ENCODE results near the gene LCOR.
"Not testable (repeated sequence)": the region's sequence is repeated elsewhere in the genome, so short reads cannot be mapped to it uniquely, and the experiment has no call there.

Gene LCOR

DNA sequence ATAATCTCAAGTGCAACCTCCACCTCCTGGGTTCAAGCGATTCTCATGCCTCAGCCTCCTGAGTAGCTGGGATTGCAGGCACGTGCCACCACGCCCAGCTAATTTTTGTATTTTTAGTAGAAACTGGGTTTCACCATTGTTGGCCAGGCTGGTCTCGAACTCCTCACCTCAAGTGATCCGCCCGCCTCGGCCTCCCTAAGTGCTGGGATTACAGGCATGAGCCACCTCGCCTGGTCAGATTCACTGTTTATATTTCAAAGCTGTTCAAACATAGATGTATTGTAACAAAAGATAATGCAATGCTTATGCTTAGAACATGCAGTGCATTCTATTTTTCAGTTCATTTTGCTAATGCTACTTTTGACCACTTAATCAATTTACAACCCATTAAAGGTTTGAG lies 111.1 kb downstream of the LCOR start:
- not testable (repeated sequence) for DNase-seq (ENCODE audit: low spot score)

- no peak for DNase-seq (ENCODE audit: low spot score)
These were observed 114.9 kb downstream of the LCOR start for GRCh38 chr10:96947036-96947435.

DNA sequence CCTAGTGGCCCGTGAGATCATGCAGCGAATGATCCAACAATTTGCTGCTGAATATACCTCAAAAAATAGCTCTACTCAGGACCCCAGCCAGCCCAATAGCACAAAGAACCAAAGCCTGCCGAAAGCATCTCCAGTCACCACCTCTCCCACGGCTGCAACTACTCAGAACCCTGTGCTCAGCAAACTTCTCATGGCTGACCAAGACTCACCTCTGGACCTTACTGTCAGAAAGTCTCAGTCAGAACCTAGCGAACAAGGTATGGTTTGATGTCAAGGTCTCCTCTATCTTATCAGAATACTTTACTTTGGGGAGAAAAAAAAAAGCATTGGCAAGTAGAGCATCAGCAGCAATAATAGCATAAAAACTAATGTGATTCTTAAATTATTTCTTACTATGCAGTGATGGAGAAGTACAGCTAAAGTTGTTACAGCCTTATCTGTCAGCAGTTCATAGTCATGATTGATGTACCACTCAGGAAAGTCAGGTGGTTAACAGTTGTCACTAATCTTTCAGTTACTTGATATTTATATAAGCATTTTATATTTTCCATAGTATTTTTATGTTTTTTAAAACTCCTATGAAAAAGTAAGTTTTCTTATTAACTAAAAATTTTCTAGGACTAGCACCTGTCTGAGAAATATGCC lies 117.1 kb downstream of the LCOR start:
- DNase-seq (ENCODE audit: low spot score): no peak

- DNase-seq (ENCODE audit: low spot score): no peak
These were observed 119.9 kb downstream of the LCOR start for GRCh38 chr10:96951954-96952353.

DNA sequence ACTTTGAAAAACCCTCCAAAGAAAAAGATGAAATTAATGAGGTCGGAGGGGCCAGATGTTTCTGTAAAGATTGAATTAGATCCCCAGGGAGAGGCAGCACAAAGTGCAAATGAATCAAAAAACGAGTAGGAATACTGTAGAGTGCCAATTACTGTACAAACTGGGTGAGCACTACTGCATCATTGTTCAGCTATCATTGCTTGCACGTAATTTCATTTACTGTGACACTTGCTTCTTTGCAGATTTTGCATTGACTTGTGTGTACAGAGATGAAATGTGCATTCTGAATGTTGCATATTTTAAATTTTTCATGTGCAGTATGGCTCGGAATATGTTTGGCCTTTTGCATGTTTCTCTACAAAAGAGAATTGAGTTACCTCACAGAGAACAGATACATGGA lies 123.7 kb downstream of the LCOR start:
- DNase-seq (ENCODE audit: low spot score): no peak

DNA sequence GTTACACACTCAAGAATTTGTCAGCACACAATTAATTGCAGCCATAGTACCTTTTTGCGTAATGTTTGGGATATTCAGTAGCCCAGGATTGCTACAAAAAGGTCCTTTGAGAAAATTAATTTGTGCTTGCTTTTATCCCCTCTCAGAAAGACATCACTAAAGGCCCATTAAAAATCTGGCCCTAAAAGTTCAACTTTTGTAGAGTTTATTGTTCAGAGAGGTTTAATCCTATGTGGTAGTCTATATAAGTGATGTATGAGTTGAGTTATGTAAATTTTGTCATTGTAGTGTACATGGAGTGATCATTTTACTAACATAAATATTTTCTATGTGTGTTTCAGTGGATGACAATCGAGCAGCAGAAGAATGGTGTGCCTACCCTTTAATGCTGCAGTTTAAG lies 126.0 kb downstream of the LCOR start:
- DNase-seq (ENCODE audit: low spot score): no peak

DNA sequence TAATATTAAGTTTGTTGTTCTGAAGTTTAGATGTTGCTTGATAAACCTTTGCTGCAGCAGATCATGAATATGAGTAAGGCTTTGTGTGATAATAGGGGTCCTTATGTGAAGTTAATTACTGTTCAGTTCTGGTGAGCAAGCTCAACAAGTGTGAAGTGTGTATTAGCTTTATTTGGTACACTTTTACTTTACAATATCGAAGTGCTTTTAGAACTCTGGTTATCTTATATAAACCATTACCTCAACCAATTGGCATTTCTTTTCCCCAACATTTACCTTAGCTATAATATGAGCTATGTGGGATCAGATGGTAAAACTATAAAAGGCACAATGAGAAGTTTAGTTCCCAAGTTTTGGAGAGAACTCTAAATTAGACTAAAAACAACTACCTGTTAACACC lies 127.6 kb downstream of the LCOR start:
- no peak for DNase-seq (ENCODE audit: low spot score)

DNA sequence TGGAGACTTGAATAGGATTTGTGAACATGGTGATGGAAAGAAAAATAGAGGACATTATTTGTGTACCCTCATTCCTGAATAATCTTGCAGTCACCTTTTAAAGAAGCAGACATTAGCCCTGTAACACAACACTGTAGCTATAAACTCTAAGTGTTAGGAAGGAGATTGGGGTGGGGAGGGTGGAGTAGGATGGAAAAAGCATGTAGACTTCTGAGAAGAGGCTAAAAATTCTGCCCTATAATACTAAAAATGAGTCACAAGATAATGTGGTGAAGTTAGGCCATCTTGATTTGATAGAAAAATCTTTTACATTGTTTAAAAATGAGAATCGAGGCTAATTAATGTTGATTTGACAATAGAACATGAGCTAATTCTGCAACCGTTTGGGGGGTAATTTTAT lies 128.8 kb downstream of the LCOR start:
- DNase-seq (ENCODE audit: low spot score): no peak

GRCh38 chr10:96964131-96964530 lies 132.0 kb downstream of the LCOR start:
- DNase-seq (ENCODE audit: low spot score): peak; percentile 26

- DNase-seq (ENCODE audit: low spot score): no peak
These were observed 135.7 kb downstream of the LCOR start for GRCh38 chr10:96967847-96968246.

DNA sequence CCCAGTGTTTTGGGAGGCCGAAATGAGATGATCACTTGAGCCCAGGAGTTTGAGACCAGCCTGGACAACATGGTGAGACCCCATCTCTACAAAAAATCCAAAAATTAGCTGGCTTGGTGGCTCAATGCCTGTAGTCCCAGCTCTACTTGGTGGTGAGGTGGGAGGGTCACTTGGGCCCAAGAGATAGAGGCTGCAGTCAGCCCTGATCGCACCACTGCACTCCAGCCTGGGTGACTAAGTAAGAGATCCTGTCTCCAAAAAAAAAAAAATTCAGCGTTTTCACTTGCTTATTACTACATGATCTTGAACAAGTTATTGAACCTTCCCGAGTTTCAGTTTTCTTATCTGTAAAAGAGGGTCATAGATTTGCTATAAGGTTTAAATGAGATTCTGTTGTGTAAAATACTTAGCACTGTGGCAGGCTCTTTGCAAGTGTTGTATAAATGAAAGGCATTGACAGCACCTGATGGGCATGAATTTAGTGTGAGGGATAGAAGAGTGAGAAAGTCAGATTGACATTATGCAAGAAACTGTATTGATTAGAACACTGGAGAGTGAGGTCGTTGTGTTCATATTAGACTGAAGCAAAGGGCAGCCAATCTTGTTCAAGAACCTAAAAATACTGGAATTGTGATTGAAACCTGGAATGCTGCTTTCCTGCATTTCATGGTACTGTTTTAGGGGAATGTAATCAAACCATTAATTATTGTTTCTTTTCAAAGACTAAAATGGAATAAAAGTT lies 136.8 kb downstream of the LCOR start:
- no peak for DNase-seq (ENCODE audit: low spot score)

DNA sequence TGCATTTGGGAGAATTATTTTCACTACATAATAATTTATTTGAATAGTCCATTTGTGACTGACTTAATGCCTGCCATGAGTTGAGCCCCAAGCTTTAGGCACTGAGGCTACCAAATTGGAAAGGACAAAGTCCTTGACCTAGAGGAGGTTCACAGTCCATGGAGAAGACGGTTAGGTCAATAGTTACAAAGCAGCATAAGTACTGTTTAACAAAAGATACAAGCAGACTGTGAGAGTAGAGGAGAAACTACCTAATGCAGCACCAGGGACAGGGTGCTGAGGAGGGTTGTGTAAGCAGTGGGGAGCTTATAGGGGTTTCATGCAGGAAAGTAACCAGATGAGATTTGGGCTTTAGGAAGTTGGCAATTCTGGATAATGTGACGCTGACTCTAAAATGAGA lies 139.2 kb downstream of the LCOR start:
- DNase-seq (ENCODE audit: low spot score): no peak

GRCh38 chr10:96972264-96972663 lies 140.2 kb downstream of the LCOR start:
- no peak for DNase-seq (ENCODE audit: low spot score)

DNA sequence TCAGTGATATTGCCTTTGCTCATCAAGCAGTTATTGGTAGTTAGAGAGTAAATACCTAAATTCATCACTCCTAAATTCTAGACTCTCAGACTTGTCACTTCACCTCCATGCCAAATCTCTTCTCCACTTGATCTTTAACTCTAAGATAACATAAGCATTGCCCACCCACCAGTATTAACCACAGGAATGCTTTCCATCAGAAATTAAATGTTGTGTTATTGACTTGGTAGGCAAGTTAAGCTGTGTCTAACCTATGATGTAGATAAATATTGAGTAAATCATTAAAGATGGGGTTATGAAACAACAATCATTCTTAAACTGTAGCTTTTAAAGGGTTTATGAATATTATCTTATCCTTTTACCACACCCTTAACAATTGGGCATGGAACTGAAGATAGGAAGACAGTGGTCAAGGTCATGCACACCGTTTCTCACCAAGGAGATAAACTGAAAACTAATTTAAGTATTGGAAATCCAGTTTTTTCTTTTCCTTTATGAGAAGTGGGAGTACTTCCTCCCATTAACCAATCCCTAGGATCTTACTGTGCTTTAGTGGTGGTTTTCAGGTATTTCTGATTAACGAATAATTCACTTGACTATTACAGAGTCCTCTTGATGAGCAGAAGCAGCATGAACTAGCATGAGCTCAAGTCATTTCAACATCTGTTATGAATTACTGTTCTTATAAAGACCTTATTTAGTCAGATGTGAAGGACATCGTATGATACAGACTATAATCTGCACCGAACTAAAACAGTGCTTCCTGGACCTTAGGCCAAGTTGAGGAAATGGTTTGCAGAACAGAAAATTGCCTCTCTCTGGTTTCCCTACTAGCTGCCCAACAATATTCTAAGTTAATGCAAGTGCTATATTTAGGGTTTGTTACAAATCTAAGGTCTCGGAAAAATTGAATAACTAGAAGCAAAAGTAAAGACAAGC lies 142.0 kb downstream of the LCOR start:
- no peak for DNase-seq (ENCODE audit: low spot score)

DNA sequence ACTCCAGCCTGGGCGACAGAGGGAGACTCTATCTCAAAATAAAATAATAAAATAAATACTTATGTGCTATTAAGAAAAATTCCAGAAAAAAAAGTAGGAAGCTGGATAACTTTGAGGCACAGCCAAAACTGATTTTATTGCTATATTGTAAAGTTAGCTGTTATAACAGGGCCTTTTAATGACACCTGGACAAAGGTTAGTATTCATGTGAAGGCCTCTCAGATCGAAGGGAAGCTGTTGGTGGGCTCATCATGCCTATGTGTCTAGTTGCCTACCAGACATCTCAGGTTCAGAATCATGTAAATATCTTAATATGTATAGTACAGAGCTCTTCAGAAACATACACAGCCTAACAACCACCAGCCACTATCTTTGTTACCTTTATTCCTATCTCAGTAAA lies 143.0 kb downstream of the LCOR start:
- DNase-seq (ENCODE audit: low spot score): no peak

DNA sequence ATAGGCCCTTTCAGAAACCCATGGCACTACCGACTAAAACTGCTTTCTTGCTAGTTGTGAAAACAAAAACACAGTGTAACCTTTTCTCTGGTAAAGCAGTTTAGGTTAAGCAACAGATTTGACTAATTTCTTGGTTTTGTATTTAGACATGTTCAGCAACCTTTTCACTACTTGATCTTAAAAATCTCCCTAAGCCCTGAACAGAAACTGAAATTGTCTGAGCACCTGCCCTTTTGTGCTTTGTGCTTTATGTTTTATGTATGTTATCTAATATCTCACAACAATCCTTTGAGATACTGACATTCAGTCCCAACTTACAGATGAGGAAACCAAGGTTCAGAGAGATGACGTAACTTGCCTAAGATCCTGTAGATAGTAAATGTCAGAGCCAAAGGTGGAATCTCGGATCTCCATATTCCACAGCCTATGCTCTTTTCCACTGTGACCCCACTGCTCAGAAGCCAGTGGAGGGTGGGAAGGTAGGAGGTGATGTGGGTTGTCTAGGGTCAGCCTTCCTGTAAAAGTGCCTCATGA lies 146.6 kb downstream of the LCOR start:
- no peak for DNase-seq (ENCODE audit: low spot score)

DNA sequence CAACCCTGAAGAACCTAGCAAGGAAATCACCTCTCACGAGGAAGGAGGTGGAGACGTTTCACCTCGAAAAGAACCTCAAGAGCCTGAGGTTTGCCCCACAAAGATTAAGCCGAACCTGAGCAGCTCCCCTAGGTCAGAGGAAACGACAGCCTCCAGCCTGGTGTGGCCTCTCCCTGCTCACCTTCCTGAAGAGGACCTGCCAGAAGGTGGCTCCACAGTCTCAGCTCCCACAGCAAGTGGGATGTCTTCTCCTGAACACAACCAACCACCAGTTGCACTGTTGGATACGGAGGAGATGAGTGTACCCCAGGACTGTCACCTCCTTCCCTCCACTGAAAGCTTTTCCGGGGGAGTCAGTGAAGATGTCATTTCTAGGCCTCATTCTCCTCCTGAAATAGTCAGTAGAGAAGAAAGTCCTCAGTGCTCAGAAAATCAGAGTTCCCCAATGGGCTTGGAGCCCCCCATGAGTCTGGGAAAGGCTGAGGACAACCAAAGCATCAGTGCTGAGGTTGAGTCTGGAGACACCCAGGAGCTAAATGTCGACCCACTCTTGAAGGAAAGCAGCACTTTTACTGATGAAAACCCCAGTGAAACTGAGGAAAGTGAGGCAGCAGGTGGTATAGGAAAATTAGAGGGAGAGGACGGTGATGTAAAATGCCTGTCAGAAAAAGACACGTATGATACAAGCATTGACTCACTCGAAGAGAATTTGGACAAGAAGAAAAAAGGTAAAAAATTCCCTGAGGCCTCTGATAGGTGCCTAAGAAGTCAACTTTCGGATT lies 150.2 kb downstream of the LCOR start:
- no peak for DNase-seq (ENCODE audit: low spot score)

- peak; percentile 9 for DNase-seq (ENCODE audit: low spot score)
These were observed 152.5 kb downstream of the LCOR start for GRCh38 chr10:96984541-96985131.

DNA sequence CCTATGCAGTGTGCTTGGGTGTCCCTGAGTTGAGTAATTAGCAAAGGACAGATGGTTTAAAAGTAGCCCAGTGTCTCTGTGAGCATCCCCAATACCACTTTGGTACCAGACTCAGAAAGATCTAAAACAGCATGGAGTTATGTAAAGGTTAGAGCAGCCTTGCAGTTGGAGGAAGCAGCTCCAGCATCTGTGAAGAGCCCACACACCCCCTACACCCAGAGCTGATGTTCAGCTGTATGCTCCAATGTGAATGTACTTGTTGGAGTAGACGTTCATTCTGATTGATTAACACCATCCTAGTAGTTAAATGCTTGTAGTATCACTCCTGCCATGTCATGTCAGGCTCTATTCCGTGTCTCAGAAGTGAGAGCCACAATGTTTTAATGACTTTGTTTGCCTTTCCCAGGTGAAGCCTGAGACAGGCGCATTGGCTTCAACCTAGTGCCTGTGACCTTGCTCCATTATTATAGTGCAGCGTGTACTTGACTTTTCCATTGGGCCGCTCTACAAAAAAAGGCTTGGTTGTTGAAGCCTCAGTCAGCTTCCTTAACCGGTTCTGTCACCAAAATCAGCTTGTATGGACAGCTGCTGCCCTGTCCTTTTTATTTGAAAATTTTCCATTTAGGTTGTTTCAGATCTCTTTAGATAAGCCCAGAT lies 154.2 kb downstream of the LCOR start:
- no peak for DNase-seq (ENCODE audit: low spot score)

- no peak for DNase-seq (ENCODE audit: low spot score)
These were observed 155.2 kb downstream of the LCOR start for GRCh38 chr10:96987141-96987841.
